GM04504 (cell line): ENCODE data around the gene PCSK7.

Experiments used
- DNase-seq: peaks from one replicate; pipeline ENCODE4 v3.0.0-alpha.2; 2012; ENCODE audit warnings: low read depth

The PCSK7 gene

DNA sequence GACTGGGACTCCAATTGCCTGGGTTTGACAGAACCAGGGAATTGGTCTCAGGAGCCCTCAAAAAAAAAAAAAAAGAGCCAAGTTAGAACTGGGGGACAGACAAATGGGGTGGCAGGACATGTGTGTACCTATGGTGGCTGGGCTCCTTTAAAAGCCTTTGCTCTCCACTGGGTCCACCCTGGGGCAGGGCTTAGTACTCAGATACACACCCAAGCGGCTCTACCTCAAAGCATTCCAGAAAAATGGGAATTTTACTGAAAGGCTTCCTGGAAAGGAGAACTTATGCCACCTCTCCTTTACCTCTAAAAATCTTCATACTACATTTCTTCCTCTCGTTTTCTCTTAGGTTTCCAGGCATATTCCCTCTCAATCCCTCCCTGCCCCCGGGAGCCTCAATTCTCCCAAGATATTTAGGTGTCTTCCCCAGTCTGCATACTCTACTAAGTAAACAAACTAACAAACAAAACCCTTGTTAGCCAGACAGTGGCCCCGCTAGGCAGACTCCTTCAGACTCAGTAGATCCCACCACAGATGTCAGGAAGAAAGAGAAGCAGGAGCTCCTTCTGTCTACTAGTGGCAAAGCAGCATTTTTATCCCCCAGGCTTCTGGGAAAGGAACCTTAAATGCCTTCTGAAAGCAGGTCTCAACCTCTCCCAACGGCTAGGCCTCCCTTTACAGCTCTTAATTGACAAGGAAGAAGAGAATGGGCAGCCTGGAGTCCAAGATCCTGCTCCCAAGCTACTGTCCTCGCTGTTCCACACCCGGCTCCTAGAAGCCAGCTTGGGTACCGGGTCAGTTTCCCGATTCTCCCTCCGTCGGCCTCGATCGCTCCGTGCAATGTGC is 653 bp downstream of the PCSK7 start:
- no peak for DNase-seq

DNA sequence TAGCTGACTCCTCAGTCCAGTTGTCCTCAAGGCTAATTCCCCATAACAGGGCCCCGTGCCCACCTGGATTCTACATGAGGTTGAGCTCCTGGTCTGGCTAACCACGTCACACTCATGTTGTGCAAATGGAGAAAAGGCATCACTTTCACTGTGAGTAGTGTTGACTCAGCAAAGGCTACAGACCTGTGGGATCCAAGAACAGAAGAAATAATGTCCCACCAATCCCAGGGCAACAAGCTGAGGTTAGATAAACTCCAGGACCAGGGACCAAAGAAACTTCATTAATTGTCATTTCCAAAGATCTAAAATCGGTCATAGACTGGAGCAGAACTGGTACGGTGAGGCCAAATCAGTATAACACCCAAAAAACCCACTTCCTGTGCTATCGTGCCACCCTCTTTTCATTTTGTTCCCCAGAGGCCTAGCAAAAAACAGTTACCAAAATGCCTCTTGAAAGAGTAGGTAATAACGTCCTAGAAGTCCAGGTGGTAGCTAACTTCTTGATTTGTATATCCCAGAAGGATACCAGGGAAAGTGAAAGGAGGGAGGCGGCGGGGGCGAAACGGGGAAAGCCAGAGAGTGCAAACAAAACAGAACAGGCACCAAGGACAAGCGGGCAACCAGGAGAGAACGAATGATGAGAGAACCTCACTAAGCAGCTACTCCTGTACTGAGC is 1.4 kb downstream of the PCSK7 start:
- DNase-seq = no peak

DNA sequence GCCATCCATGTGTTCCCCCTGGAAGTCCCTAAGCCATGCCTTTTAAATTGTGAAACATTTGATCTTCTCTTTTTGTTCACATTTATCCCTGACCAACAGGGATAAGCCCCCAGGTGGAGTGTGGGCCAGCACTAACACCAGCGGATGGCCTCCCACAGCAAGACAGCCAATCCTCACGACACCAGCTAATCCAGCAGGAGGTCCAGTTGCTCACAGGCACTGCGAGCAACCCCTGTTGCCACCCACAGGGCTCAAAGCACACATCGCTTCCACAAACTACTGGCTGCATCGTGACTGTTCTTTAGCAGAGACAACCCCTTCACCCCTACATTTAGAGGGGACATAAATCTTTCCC is 2.0 kb downstream of the PCSK7 start:
- no peak for DNase-seq

DNA sequence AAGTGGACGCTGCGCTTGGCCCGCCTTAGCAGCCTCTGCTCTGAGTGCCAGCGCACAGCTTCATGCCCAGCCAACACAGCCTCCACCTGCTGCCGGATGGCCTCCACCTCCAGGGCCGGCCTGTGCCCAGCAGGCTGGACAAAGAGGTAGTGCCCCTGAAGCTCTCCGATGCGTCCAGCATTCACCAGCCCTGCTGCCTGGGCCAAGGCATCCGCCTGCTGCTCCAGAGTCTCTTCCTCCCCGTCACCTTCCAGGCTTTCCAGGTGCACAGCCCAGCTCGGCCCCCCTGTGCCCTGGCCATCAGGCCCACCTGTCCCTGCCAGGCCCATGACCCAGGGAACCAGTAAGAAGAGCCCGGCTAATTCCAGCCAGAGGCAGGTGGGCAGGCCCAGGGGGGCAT is 2.5 kb downstream of the PCSK7 start:
- DNase-seq = no peak

DNA sequence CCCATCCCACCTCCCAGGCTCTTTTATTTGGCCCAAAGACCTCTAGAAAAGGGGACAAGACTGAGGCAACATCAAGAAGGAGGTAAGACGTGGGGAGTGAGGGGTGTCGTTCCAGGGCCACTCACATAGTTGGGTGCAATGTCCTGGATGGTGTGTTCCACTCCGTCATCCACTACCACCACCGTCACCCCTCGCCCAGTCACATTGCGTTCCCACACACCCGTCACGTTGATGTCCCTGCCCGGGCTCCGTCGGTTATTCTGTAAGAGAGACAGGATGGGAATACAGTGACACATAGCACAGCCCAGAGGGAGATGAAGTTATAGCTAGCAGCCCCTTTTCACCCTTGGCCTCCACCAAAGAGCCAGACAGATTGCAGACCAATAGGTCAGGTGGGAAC is 3.8 kb downstream of the PCSK7 start:
- no peak for DNase-seq

DNA sequence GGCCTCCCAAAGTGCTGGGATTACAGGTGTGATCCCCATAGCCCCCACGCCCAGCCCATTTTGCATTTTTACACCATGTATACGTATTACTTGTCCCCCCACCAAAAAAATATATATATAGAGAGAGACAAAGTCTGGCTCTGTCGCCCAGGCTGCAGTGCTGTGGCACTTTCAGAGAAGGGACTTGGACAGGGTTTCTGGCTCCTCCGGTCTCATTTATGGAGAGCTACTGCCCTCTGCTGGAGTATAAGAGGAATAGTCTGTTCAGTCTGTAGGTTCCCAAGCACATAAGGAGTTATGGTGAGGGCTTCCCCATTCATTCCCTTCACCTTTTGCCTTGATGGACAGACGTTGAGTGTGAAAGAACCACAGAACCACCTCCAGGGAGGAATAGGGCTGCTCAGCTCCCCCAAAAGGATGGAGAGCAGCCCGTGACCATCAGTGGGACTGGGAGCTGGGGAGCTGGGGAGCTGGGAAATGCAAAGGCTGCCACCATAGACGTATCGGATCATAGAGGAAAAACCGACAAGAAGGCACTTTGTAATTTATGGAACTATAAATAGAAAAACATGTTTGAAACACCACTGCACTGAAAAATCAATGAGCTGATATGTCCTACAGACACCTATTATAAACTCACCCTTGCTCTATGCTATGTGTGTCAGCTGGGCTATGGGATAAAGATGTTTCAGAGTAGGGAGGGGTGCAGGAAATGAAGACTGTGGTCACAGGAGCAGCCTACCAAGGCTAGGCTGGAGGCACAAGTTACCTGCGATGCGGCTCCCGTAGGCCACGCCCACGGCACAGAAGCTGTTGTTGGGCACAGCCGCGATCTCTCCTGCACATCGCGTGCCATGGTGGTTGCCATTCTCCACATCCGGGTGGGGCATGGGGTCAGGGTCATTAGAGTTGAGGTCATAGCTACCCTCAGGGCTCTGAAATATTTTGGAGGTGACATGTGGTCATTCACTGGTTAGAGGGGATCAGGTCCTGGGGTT is 5.2 kb downstream of the PCSK7 start:
- peak; percentile 51 for DNase-seq

DNA sequence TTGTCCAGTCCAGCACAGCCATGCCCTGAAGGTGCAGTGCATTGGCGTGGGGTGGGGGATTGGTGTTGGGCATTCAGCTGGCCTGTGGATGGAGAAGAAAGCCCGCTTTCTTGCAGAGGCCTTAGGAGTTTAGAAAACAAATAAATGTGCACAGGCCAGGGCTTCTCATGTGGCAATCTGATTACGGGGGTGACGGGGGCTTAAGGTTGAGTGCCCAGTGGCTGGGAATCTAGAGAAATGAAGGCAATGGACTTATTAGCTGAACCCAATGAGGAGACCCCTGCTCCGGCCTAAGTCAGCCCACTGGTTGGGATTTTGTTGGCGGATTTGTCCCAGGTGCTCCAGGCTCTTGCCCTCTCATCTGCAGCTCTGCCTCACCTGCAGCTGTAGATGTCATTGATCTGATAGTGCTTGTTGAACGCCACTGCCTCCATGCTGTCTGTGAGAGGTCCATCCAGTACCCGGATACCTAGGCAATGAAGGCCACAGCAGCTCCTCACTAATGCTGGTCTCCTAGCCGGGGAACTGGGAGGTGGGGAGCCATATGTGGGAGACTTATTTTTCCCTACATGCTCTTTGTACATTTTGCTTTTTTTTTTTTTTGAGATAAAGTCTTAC is 6.2 kb downstream of the PCSK7 start:
- no peak for DNase-seq

DNA sequence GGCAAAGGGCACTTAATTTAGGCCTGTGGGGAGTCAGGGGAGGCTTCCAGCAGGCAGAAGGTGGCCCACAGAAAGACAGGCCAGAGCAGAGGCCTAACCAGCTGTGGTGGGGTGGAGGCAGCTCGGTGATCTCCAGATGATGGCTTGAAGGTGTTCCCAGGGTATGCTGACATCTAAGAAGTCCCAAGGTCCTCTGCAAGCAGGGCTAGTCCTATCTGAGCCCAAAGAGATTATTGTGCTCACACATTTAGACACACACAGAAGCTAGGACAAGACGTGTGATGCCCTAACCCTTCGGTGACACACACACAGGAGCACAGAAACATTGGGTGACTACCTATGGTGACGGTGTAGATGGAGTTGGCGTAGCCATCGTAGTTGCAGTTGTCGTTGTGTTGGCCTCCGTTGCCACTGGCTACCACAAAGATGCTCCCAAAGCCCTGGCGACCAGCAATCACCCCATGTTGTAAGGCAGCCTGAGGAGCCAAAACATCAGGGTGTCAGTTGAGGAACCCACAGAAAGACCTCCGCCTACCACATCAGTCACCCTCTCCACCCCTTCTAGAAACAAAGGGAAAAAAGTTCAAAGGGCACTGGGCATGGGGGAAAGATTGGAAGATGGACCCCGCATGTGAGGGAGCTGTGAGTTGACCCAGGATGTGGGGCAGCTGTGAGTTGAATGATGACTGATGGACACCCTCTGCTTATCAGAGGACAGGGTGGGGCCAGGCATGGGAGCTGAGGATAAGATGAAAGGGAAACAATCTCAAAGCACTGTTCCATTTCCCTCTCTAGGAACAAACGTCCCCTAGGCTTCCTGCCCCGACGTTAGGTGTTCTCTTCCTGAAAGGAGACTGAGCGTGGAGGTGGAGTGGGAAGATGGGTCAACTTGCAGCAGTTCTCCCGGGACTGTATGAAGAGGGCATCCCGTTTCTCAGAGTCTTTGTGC is 7.9 kb downstream of the PCSK7 start:
- no peak for DNase-seq

DNA sequence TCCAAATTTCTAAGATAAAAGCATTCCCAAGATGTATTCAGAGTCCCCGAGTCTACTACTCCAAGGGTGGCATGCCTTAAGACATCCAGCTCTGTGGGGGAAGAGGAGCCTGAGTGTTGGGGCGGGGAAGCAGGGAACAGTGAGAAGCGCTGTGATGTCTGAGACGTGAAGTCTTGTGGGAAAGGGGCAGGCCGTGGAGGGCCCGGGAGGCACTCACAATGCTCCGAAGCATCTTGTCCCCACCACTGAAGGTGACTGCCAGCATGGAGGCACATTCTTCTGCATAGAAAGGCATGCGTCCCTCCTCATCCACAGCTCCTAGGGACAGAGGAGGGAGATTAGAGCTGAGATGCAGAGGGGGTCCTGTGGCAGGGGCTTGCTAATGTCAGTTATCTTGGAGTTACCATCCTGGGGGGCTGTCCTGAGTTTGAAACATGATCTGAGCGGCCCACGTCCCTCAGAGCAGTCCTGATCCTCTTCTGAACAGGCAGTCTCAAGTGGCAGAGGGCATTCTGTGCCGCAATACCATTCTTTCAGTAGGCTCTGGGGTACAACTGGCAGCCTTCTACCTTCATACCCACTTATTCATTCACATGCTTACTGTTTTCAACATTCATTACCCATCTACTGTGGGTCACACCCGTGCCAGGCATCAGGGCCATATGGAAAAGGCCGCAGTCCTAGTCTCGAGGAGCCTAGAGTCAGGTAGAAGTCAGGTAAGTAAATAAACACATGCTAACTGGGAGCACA is 8.7 kb downstream of the PCSK7 start:
- no peak for DNase-seq

DNA sequence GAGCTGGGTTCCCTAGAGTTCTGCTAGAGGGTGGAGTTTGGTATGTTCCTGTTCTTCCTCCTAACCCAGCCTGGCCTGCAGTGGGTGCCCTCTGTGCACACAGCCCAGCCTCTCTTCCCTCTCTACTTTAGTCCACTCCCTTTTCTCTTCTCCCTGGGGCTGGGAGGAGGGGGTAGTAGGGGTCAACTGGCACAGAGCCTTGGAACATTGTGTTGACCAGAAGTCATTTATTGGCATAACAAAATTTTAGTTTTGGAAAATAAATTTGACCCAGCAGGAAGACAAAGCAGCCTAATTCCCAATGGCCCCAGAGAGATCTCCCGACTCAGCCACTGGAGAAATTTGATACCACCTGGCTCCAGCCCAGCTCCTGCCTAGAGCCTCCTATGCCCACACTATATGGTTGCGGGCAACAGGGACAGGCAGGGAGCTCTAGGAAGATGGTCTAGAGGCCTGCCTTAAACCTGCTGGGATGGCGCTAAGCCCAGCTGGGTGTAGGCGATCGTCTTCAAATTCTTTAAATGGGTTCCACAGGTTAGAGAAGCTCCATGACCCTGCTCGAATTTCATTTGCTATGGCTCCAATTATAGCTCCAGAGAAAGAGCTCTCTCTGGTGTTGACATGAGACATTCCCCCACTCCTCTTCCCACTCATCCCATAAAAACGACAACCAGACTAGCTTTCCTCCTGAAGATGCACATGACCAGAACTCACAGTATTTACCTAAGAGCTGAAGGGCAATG is 9.9 kb downstream of the PCSK7 start:
- DNase-seq = peak; percentile 24

DNA sequence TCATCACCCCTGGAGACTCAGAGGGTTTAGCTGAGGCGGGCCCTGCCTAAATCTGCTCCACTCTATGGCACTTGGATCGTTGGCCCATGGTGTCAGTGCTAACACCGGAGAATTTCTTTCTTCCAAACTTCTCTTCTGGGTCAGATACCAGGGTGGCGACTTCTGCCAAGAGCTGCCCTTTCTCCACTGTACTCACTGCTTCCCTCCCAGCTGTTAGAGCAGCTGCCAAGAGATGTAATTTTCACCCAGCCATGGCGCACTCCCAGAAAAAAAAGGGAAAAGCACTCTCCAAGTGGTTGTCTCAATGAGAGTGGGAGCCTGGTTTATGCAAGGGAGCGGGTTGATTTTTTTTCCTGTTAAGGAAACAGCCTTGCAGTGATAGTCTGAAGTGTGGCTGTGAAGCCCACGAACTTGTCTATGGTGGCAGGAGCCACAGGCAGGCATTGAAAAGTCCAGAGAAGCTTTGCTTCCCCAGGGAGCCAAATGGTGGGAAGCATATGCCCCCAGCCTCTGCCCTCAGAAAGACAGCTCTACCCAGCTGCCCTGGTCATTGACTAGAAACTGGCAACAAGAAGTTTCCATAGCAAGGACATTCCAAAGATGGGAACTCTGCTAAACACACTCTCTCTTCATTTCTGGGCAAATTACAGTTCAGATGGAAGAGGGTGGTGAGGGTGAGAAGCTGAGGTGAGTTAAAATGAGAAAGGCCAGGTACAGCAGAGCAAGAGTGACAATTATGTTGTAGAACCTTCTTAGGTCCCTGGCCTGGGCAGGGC is 10.7 kb downstream of the PCSK7 start:
- DNase-seq = no peak

DNA sequence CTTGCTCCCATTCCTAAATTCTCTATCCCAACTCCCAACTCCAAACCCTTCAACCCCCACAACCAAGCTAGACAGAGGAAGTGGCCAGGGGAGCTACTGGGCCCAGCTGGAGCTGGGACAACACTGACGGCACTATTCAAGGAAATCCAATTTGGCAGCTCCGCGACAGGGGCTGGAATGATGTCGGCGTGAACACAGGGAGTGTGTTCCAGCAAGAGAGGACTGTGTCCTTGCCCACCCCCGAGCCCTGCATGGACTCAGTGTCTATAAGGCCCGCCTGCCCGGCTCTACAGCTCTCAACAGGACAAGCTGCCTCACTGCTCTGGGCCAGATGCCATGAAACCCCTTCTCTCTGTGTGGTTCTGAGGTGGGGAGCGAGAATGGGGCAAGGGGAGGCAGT is 11.3 kb downstream of the PCSK7 start:
- no peak for DNase-seq

DNA sequence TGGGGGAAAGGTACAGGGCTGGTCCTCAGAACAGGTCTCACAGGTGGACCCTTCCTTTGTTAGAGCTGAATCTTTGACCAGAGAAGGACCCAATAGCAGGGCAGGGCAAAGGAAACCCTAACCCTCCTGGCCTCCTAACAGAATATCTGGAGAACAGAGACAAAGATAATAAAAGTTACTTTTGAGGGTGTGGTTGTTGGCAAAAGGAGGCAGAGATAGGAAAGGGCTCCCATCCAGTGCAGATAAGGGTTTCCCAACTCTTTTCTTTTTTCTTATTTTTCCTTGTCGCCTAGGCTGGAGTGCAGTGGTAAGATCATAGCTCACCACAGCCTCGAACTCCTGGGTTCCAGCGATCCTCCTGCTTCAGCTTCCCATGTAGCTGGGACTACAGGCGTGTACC is 11.9 kb downstream of the PCSK7 start:
- no peak for DNase-seq

DNA sequence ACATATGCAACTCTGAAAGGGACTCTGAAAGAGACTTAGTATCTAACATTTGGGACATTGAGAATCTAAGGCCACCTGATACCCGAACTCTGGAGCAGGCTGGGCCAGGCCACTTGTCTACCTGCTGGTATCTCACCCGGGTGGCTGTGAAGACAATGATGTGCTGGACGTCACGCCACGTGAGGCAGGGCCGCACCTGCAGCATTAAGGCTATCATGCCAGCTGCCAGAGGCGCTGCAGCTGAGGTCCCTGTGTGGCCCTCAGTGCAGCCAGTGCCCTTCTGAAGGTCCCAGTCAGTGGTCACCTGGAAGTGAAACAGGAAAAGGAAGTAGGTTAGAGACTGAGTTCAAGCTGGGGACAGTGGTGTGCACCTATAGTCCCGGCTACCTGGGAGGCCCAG is 12.4 kb downstream of the PCSK7 start:
- DNase-seq = no peak

DNA sequence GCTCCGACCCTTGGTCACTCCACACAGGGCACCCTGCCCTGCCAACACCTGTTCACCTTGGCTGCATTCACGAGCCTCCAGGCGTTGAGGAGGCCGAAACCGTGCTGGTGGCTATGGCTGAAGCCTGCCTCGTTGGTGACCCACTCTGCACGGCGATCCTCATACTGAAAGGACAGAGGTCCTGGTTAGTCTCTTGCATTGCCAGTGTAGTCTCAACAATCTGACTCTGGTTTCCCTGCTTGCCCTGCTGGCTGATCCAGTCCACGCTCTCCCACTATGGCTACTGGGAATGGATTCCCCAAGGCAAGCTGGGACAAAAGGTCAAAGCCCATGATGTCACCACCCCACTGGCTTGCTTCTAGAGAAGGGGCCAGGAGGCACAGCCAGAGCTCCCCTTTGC is 12.9 kb downstream of the PCSK7 start:
- DNase-seq = no peak

DNA sequence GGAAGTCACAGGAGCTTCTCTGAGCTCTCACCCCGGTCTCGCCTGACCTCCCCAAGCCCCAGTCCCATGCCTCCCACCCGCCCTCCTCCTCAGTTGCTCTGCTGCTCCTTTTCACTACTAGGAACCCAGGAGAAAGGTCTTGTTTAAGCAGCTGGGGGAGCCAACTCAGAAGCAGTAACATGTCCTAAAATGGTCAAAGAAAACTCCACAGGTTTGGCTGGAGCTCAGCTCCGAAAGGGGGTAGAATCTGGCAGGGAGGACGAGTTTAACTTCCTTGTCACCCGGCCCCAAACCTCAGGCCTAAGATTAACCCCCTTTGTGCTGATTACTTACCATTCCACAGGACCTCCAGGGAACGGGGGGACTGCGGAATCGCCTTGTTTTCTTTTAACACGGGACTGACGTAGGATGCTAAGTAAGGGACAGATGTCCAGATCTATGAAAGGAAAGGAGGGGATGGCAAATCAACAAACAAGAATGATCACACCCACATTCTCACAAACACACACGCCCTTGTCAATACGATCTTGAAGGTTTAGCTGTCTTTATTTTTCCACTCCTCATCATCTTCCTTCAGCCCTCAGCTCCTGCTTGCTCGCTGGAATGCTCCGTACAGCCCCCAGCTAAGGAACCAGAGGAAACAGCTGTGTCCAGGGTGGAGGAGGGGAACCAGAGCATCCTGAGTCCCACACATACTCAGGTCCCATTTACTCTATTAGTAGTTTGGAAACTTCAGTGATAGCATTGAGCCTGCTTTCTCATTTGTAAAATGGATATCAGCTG is 13.5 kb downstream of the PCSK7 start:
- DNase-seq = no peak

DNA sequence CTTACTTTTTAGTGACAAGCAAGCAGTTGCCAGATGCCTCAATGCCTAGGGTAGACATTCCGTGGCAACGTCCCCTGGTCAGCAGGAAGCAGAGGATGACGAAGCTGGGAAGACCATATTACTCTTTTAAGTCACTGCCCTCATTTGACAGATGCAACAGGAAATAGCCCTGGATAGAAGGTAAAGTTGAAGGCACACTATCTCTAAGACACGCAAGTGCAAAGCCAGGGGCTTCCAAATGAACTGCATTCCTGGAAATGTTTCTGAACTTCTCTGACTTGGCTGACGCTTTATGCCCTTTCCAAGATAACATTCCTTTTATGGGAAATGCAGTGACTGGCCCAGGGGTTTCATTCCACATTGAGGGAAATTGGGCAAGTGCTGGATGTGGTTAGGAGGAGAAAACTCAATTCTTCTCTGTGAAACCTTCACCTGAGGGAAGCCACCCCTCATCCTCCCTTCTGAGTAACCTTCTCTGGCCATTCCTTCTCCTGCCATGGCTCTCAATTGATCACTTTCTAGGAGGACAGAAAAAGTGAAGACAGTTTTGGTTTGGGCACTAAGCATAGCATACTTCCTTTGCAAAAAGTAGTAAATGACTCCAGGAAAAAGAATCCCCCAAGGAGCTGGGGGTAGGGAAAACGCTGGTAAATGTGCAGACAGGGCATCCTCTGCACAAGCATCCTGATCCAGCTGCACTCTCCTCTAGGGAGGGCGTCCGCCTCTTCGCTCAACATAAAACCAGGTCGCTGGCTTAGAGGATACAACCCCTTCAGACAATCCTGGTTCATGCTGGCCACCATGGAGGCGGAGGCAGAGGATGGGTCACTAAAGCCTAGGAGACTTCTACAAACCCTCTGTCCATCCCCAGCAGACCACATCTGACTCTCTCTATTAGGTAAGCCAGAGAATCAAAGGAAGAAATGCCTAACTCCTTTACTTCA is 14.5 kb downstream of the PCSK7 start:
- no peak for DNase-seq
